ENCODE data around the gene VEZF1. TPM values are rescaled to one million over a fixed set of nuclear protein-coding genes. Genes with fewer than 3 reads are reported as not detected.

Gene VEZF1
- total RNA-seq, 2 donors from 2014 or later = 65.9 to 77.1 TPM

DNA sequence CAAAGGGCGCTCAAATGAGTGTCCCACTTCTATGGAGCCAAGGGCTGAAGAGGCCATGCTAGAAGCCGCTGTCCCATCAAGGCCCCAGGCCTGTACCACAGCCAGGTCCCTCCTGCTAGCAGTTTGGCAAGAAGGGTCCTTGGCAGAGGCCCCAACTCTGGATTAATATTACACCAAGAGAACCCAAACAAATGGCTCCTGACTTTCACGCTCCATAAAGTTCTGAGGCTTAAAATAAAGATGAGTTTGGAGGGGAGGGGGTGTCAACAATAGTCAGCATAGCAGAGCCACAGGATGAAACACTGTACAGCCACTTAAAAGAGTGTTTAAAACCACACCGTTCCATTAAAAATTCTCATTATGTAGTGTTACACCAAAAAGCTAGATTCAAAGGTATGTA lies 63.4 kb downstream of the VEZF1 start:
- Histone ChIP-seq H3K4me1 (peaks cover 0 to 79% of the 10 kb centered on the region in 2 donors), H3K27me3 (no peaks in the 10 kb centered on the region), H3K36me3 (no peaks in the 10 kb centered on the region), H3K27ac (peak overlapping the region; percentile 44 to 51), H3K9me3 (no peaks in the 10 kb centered on the region), H3K4me3 (no peak overlapping the region)
- no peak for TF ChIP-seq CTCF (IDR thresholded peaks at IDR 0.05)
- DNase-seq (ENCODE audit: low spot score) = no peak

Other genes with a start within 250 kb of the VEZF1 start
- gene CCDC182, start 243.0 kb downstream of the VEZF1 start, total RNA-seq = not detected
- 10 to 100 TPM; 24.1 to 35.3 TPM for gene MRPS23, start 138.2 kb downstream of the VEZF1 start, total RNA-seq
- 10 to 100 TPM; 32.5 to 33.3 TPM for gene CUEDC1, start 32.8 kb downstream of the VEZF1 start, total RNA-seq
- gene SRSF1, start 19.0 kb upstream of the VEZF1 start, total RNA-seq = 100 to 1,000 TPM in 1 of 2 donors, 10 to 100 TPM in 1; 70.6 to 101 TPM
- gene DYNLL2, start 95.2 kb upstream of the VEZF1 start, total RNA-seq = 10 to 100 TPM; 27.7 to 27.9 TPM
- not detected for gene OR4D1, start 160.1 kb upstream of the VEZF1 start, total RNA-seq
- not detected for gene OR4D2, start 178.7 kb upstream of the VEZF1 start, total RNA-seq
- gene EPX, start 204.5 kb upstream of the VEZF1 start, total RNA-seq = not detected
- gene MKS1, start 231.0 kb upstream of the VEZF1 start, total RNA-seq = 1 to 10 TPM; 4.8 to 6.4 TPM

All from right atrium auricular region (tissue), 2 donors.